Endodermal cell (in vitro differentiated cells): Measurements from ENCODE around the gene KCNQ2. TPM values are rescaled to one million over a fixed set of nuclear protein-coding genes. Genes with fewer than 3 reads are reported as not detected.

ENCODE experiments used
- DNase-seq: peaks from one replicate; pipeline ENCODE4 v3.0.0-alpha.2; 2017
- H3K27ac ChIP-seq: 2 replicates; pipeline ENCODE4 v1.5.1; 2013; ENCODE audit warnings: mild to moderate bottlenecking, low read depth, low read length, moderate library complexity
- H3K27me3 ChIP-seq: 2 replicates; pipeline ENCODE4 v1.6.1; 2013; ENCODE audit warnings: mild to moderate bottlenecking, low read length, moderate library complexity; ENCODE audit not compliant: insufficient read depth, control insufficient read depth, poor library complexity, severe bottlenecking
- H3K36me3 ChIP-seq: 2 replicates; pipeline ENCODE4 v1.7.0; 2013; ENCODE audit warnings: mild to moderate bottlenecking, low read length, moderate library complexity; ENCODE audit not compliant: control insufficient read depth, insufficient read depth
- H3K4me1 ChIP-seq: one replicate; pipeline ENCODE4 v1.7.0; 2013; ENCODE audit warnings: low read length; ENCODE audit not compliant: control insufficient read depth, insufficient read depth
- H3K4me3 ChIP-seq: 2 replicates; pipeline ENCODE4 v1.5.1; 2013; ENCODE audit warnings: mild to moderate bottlenecking, low read length, moderate library complexity
- H3K9ac ChIP-seq: 2 replicates; pipeline ENCODE4 v1.6.1; 2013; ENCODE audit warnings: mild to moderate bottlenecking, low read length, moderate library complexity; ENCODE audit not compliant: poor library complexity, severe bottlenecking; ENCODE audit errors: extremely low read depth
- H3K9me3 ChIP-seq: 2 replicates; pipeline ENCODE4 v1.6.1; 2013; ENCODE audit warnings: mild to moderate bottlenecking, low read length, moderate library complexity; ENCODE audit not compliant: control insufficient read depth
- H3K27ac Mint-ChIP-seq: 2 replicates; pipeline ENCODE4 v1.8.0; 2020; ENCODE audit warnings: mixed read lengths
- H3K27me3 Mint-ChIP-seq: 2 replicates; pipeline ENCODE4 v1.8.0; 2021; ENCODE audit warnings: mild to moderate bottlenecking, mixed read lengths; ENCODE audit not compliant: insufficient read depth
- H3K36me3 Mint-ChIP-seq: 2 replicates; pipeline ENCODE4 v1.8.0; 2020; ENCODE audit warnings: low read depth, mixed read lengths
- H3K4me1 Mint-ChIP-seq: 2 replicates; pipeline ENCODE4 v1.8.0; 2020; ENCODE audit warnings: mixed read lengths
- H3K4me3 Mint-ChIP-seq: 2 replicates; pipeline ENCODE4 v1.8.0; 2020; ENCODE audit warnings: mild to moderate bottlenecking, moderate library complexity, mixed read lengths
- H3K9me3 Mint-ChIP-seq: 2 replicates; pipeline ENCODE4 v1.8.0; 2020; ENCODE audit warnings: mild to moderate bottlenecking, mixed read lengths
- CTCF ChIP-seq: fragments of 200-600 bp; sonication (generic); conservative IDR thresholded peaks from 2 replicates; pipeline ENCODE4 v1.5.0; 2021; ENCODE audit warnings: antibody characterized with exemption, mild to moderate bottlenecking
- WGBS, 2 experiments: methylation state at CpG; one replicate each; pipeline versions ENCODE4 v1.1.5 to v1.1.7; 2013; ENCODE audit warnings: missing lambda C conversion rate in 2 of 2, mixed read lengths in 1 of 2; ENCODE audit not compliant: insufficient coverage in 1 of 2, insufficient read length in 1 of 2; 5-methylcytosine and 5-hydroxymethylcytosine counted together
- total RNA-seq, 2 donors: library from RNA; stranded (reverse); fragmentation: NEBNext Ultra II Directional in 1 of 2; extraction: Animal tissue kit (Norgen Biotek cat#: 25700) in 1 of 2; gene quantifications; 2 replicates in 1 of 2; 3 replicates in 1 of 2; pipeline ENCODE4 v1.2.1, GENCODE V29; 2021

The KCNQ2 gene
- total RNA-seq, 2 donors from 2014 or later, result 36.4 to 62.8 TPM

- Mint-ChIP-seq H3K27me3 (peaks cover 8% of the 10 kb centered on the region), H3K4me1 (no peaks in the 10 kb centered on the region), H3K9me3 (no peaks in the 10 kb centered on the region), H3K36me3 (no peaks in the 10 kb centered on the region), H3K4me3 (no peak overlapping the region), H3K27ac (peak overlapping the region; percentile 41)
- no peaks in the 10 kb centered on the region for H3K27me3 ChIP-seq
- no peaks in the 10 kb centered on the region for H3K4me1 ChIP-seq
- no peak for TF ChIP-seq CTCF
- 93 to 97% methylated on average over 15 to 17 of the region's 17 CpGs for WGBS, 2 experiments
- H3K4me3 ChIP-seq, result no peak overlapping the region
- H3K36me3 ChIP-seq, result no peaks in the 10 kb centered on the region
- DNase-seq, result no peak
- no peak overlapping the region for H3K9ac ChIP-seq
- H3K9me3 ChIP-seq, result no peaks in the 10 kb centered on the region
- no peak overlapping the region for H3K27ac ChIP-seq
Observed at GRCh38 chr20:63466861-63467260, 5.6 kb downstream of the KCNQ2 start.

- Mint-ChIP-seq H3K36me3 (no peaks in the 10 kb centered on the region), H3K9me3 (no peaks in the 10 kb centered on the region), H3K4me1 (peaks cover under 1% of the 10 kb centered on the region), H3K4me3 (no peak overlapping the region), H3K27ac (no peak overlapping the region), H3K27me3 (peaks cover 8% of the 10 kb centered on the region)
- no peaks in the 10 kb centered on the region for H3K9me3 ChIP-seq
- no peak overlapping the region for H3K9ac ChIP-seq
- no peak overlapping the region for H3K27ac ChIP-seq
- DNase-seq, result no peak
- WGBS, 2 experiments, result 92 to 93% methylated on average over 50 to 55 of the region's 55 CpGs
- no peaks in the 10 kb centered on the region for H3K36me3 ChIP-seq
- no peak for TF ChIP-seq CTCF
- H3K4me3 ChIP-seq, result no peak overlapping the region
- H3K4me1 ChIP-seq, result no peaks in the 10 kb centered on the region
- no peaks in the 10 kb centered on the region for H3K27me3 ChIP-seq
Observed at GRCh38 chr20:63466250-63466825, 6.1 kb downstream of the KCNQ2 start.

- no peak overlapping the region for H3K4me3 ChIP-seq
- Mint-ChIP-seq H3K9me3 (no peaks in the 10 kb centered on the region), H3K27me3 (peaks cover 5% of the 10 kb centered on the region), H3K4me3 (no peak overlapping the region), H3K27ac (no peak overlapping the region), H3K4me1 (peaks cover 5% of the 10 kb centered on the region), H3K36me3 (no peaks in the 10 kb centered on the region)
- no peak overlapping the region for H3K9ac ChIP-seq
- H3K27me3 ChIP-seq, result no peaks in the 10 kb centered on the region
- H3K4me1 ChIP-seq, result no peaks in the 10 kb centered on the region
- no peak for TF ChIP-seq CTCF
- H3K36me3 ChIP-seq, result no peaks in the 10 kb centered on the region
- no peak for DNase-seq
- H3K9me3 ChIP-seq, result no peaks in the 10 kb centered on the region
- no peak overlapping the region for H3K27ac ChIP-seq
- WGBS, 2 experiments, result 90 to 92% methylated on average over 48 to 56 of the region's 56 CpGs
Observed at GRCh38 chr20:63465380-63466249, 6.8 kb downstream of the KCNQ2 start.
